H1 (cell line): ENCODE results near the gene MSI2. TPM values are rescaled to one million over a fixed set of nuclear protein-coding genes. Genes with fewer than 3 reads are reported as not detected.

Source experiments
- CTCF ChIA-PET: fragments of 300-600 bp; sonication (Branson Sonifier 250); formaldehyde crosslinking; loops from one replicate; lab custom pipeline; 2021; ENCODE audit not compliant: partially characterized antibody; lab: Charles Lee
- POLR2A ChIA-PET: fragments of 300-600 bp; sonication (Branson Sonifier 250); formaldehyde crosslinking; loops from one replicate; lab custom pipeline; 2021; ENCODE audit warnings: inconsistent platforms; ENCODE audit not compliant: partially characterized antibody; lab: Charles Lee
- DNase-seq, 2 experiments: peaks; one replicate each; pipeline versions ENCODE4 v3.0.0 to v3.0.0-alpha.2; 2010 to 2022; ENCODE audit warnings: low spot score in 2 of 2, low read depth in 1 of 2, mixed read lengths in 1 of 2
- FAIRE-seq: peaks from 2 replicates; lab custom pipeline; 2011; peaks lifted over from hg19 to GRCh38; lab: Jason Lieb, UNC
- H2AFZ ChIP-seq: 2 replicates; pipeline ENCODE4 v1.8.1; 2012; ENCODE audit warnings: low read length, inconsistent platforms
- H2AK5ac ChIP-seq: 2 replicates; pipeline ENCODE4 v1.6.1; 2013; ENCODE audit warnings: low read depth, low read length
- H2BK120ac ChIP-seq: replicated peaks from 2 replicates; pipeline ENCODE3; 2013; ENCODE audit warnings: low read depth, low read length, inconsistent platforms
- H2BK12ac ChIP-seq: 2 replicates; pipeline ENCODE4 v1.6.1; 2013; ENCODE audit warnings: low read depth, low read length
- H2BK15ac ChIP-seq: 2 replicates; pipeline ENCODE4 v1.6.1; 2013; ENCODE audit warnings: low read length
- H2BK20ac ChIP-seq: 2 replicates; pipeline ENCODE4 v1.6.1; 2013; ENCODE audit warnings: low read length
- H2BK5ac ChIP-seq: 2 replicates; pipeline ENCODE4 v1.6.1; 2013; ENCODE audit warnings: low read depth, low read length
- H3K14ac ChIP-seq: 2 replicates; pipeline ENCODE4 v1.6.1; 2013; ENCODE audit warnings: inconsistent platforms; ENCODE audit not compliant: insufficient read length
- H3K18ac ChIP-seq: 2 replicates; pipeline ENCODE4 v1.6.1; 2013; ENCODE audit warnings: low read length; ENCODE audit errors: extremely low read depth
- H3K23ac ChIP-seq: 2 replicates; pipeline ENCODE4 v1.6.1; 2013; ENCODE audit warnings: inconsistent platforms; ENCODE audit not compliant: insufficient read length
- H3K23me2 ChIP-seq: 2 replicates; pipeline ENCODE4 v1.6.1; 2013; ENCODE audit warnings: low read depth, low read length
- H3K27ac ChIP-seq: 2 replicates; pipeline ENCODE4 v1.6.1; 2011; ENCODE audit warnings: low read depth, low read length, inconsistent platforms
- H3K27me3 ChIP-seq, 4 experiments: replicated peaks in 1 of 4; 1 replicate in 1 of 4; 2 replicates in 3 of 4; pipeline versions ENCODE4 v1.6.1 to v1.8.1; 2011 to 2013; ENCODE audit warnings: low read length in 3 of 4, mild to moderate bottlenecking in 3 of 4, inconsistent platforms in 2 of 4, mixed read lengths in 2 of 4, moderate library complexity in 1 of 4; ENCODE audit not compliant: control insufficient read depth in 3 of 4, insufficient read depth in 3 of 4; ENCODE audit errors: extremely low read depth in 1 of 4
- H3K36me3 ChIP-seq, 4 experiments: 2 replicates each; pipeline versions ENCODE4 v1.6.1 to v1.8.1; 2011 to 2013; ENCODE audit warnings: mild to moderate bottlenecking in 4 of 4, low read length in 3 of 4, moderate library complexity in 2 of 4, control low read depth in 1 of 4, inconsistent platforms in 1 of 4; ENCODE audit not compliant: insufficient read depth in 4 of 4, control insufficient read depth in 2 of 4
- H3K4ac ChIP-seq: replicated peaks from 2 replicates; pipeline ENCODE3; 2013; ENCODE audit warnings: low read length, low read depth, mixed read lengths, inconsistent platforms; ENCODE audit not compliant: insufficient read length
- H3K4me1 ChIP-seq, 4 experiments: replicated peaks in 1 of 4; 1 replicate in 1 of 4; 2 replicates in 3 of 4; pipeline versions ENCODE4 v1.6.1 to v1.8.1; 2011 to 2013; ENCODE audit warnings: low read length in 3 of 4, inconsistent platforms in 2 of 4, mixed read lengths in 1 of 4; ENCODE audit not compliant: insufficient read depth in 4 of 4, control insufficient read depth in 3 of 4
- H3K4me2 ChIP-seq, 2 experiments: 2 replicates each; pipeline versions ENCODE4 v1.6.1 to v1.8.1; 2011 to 2013; ENCODE audit warnings: low read depth in 2 of 2, low read length in 2 of 2, control low read depth in 1 of 2, inconsistent platforms in 1 of 2, mild to moderate bottlenecking in 1 of 2; ENCODE audit not compliant: insufficient read depth in 1 of 2
- H3K4me3 ChIP-seq, 4 experiments: fragments of 200-600, 300-600 bp in 1 of 4; sonication (generic), shearing (Covaris generic), sonication (Bioruptor Twin) in 1 of 4; 2 replicates each; pipeline versions ENCODE4 v1.5.1 to v1.8.1; 2011 to 2016; ENCODE audit warnings: low read length in 4 of 4, low read depth in 3 of 4, control low read depth in 2 of 4, inconsistent platforms in 2 of 4, mild to moderate bottlenecking in 2 of 4, mixed read lengths in 1 of 4, moderate library complexity in 1 of 4; ENCODE audit not compliant: insufficient read depth in 2 of 4; ENCODE audit errors: extremely low read depth in 1 of 4
- H3K56ac ChIP-seq: replicated peaks from 2 replicates; pipeline ENCODE3; 2013; ENCODE audit warnings: low read depth, mild to moderate bottlenecking, mixed read lengths, low read length, inconsistent platforms; ENCODE audit not compliant: insufficient read length
- H3K79me1 ChIP-seq: 2 replicates; pipeline ENCODE4 v1.6.1; 2013; ENCODE audit warnings: low read depth, low read length, control low read depth
- H3K79me2 ChIP-seq, 2 experiments: 2 replicates each; pipeline versions ENCODE4 v1.6.1 to v1.8.1; 2012 to 2013; ENCODE audit warnings: low read length in 2 of 2, mild to moderate bottlenecking in 2 of 2, inconsistent platforms in 1 of 2; ENCODE audit not compliant: insufficient read depth in 2 of 2, control insufficient read depth in 1 of 2
- H3K9ac ChIP-seq, 4 experiments: replicated peaks in 1 of 4; 1 replicate in 1 of 4; 2 replicates in 3 of 4; pipeline versions ENCODE4 v1.6.1 to v1.8.1; 2011 to 2013; ENCODE audit warnings: low read depth in 3 of 4, low read length in 3 of 4, control low read depth in 2 of 4, mild to moderate bottlenecking in 2 of 4, moderate library complexity in 2 of 4, inconsistent platforms in 1 of 4; ENCODE audit errors: extremely low read depth in 1 of 4
- H3K9me3 ChIP-seq, 2 experiments: 2 replicates each; pipeline versions ENCODE4 v1.6.1 to v1.8.1; 2012 to 2013; ENCODE audit warnings: mild to moderate bottlenecking in 2 of 2, moderate library complexity in 2 of 2, control low read depth in 1 of 2, inconsistent platforms in 1 of 2, low read depth in 1 of 2, low read length in 1 of 2, mixed read lengths in 1 of 2; ENCODE audit not compliant: insufficient read depth in 2 of 2
- H4K20me1 ChIP-seq, 2 experiments: replicated peaks in 1 of 2; 2 replicates each; pipeline versions ENCODE3 to v1.8.1; 2011 to 2013; ENCODE audit warnings: inconsistent platforms in 2 of 2, low read length in 2 of 2, mild to moderate bottlenecking in 1 of 2; ENCODE audit not compliant: insufficient read depth in 2 of 2, control insufficient read depth in 1 of 2
- H4K5ac ChIP-seq: 2 replicates; pipeline ENCODE4 v1.6.1; 2013; ENCODE audit warnings: low read length, low read depth, mixed read lengths, inconsistent platforms; ENCODE audit not compliant: insufficient read length
- H4K8ac ChIP-seq: 2 replicates; pipeline ENCODE4 v1.8.0; 2013; ENCODE audit warnings: mild to moderate bottlenecking, moderate library complexity, low read length, inconsistent platforms; ENCODE audit not compliant: insufficient read depth; ENCODE audit errors: extremely low read depth
- H4K91ac ChIP-seq: replicated peaks from 2 replicates; pipeline ENCODE3; 2013; ENCODE audit warnings: low read length, mixed read lengths, inconsistent platforms; ENCODE audit not compliant: insufficient read length
- ATF3 ChIP-seq: IDR thresholded peaks from 2 replicates; pipeline ENCODE4 v1.6.1; 2011; ENCODE audit warnings: low read depth, mild to moderate bottlenecking, low read length; ENCODE audit not compliant: insufficient read depth
- BACH1 ChIP-seq: IDR thresholded peaks from 2 replicates; pipeline ENCODE4 v1.6.1; 2012; ENCODE audit warnings: low read length, improper control_type of control experiment
- BCL11A ChIP-seq, 2 experiments: IDR thresholded peaks; one replicate each; pipeline ENCODE4 v1.6.1; 2011; ENCODE audit warnings: low read depth in 2 of 2, low read length in 2 of 2, mild to moderate bottlenecking in 2 of 2
- CHD2 ChIP-seq: IDR thresholded peaks from 2 replicates; pipeline ENCODE4 v1.6.1; 2012; ENCODE audit warnings: low read length, improper control_type of control experiment
- EGR1 ChIP-seq: IDR thresholded peaks from 2 replicates; pipeline ENCODE4 v1.6.1; 2011; ENCODE audit warnings: low read depth, low read length, borderline replicate concordance
- GABPA ChIP-seq: IDR thresholded peaks from 2 replicates; pipeline ENCODE4 v1.6.1; 2011; ENCODE audit warnings: mild to moderate bottlenecking, low read length, moderate library complexity, borderline replicate concordance; ENCODE audit not compliant: insufficient read depth
- KDM1A ChIP-seq: fragments of 200-600, 300-600 bp; sonication (generic); IDR thresholded peaks from 2 replicates; pipeline ENCODE4 v1.7.1; 2016; ENCODE audit warnings: mild to moderate bottlenecking, low read length, borderline replicate concordance
- MAFK ChIP-seq: IDR thresholded peaks from 2 replicates; pipeline ENCODE4 v1.6.1; 2012; ENCODE audit warnings: low read depth, mild to moderate bottlenecking, improper control_type of control experiment, low read length
- RAD21 ChIP-seq, 2 experiments: IDR thresholded peaks in 1 of 2; conservative IDR thresholded peaks in 1 of 2; 2 replicates each; pipeline ENCODE4 v1.6.1; 2011; ENCODE audit warnings: low read depth in 2 of 2, low read length in 2 of 2, improper control_type of control experiment in 1 of 2, inconsistent platforms in 1 of 2, mild to moderate bottlenecking in 1 of 2, moderate library complexity in 1 of 2
- RFX5 ChIP-seq: IDR thresholded peaks from 2 replicates; pipeline ENCODE4 v1.6.1; 2011; ENCODE audit warnings: low read depth, low read length, improper control_type of control experiment, borderline replicate concordance
- TBP ChIP-seq: IDR thresholded peaks from 2 replicates; pipeline ENCODE4 v1.6.1; 2011; ENCODE audit warnings: low read depth, low read length, improper control_type of control experiment
- ZNF274 ChIP-seq: IDR thresholded peaks from 2 replicates; pipeline ENCODE4 v1.7.0; 2012; ENCODE audit warnings: low read length, borderline replicate concordance; ENCODE audit errors: extremely low read depth
- WGBS, 2 experiments: shearing (Covaris generic) in 1 of 2; methylation state at CpG; one replicate each; pipeline versions ENCODE4 v1.1.6 to v1.1.7; 2013 to 2015; ENCODE audit warnings: low lambda C conversion rate in 2 of 2, mixed read lengths in 2 of 2, inconsistent platforms in 1 of 2, low coverage in 1 of 2, missing lambda C conversion rate in 1 of 2; ENCODE audit not compliant: insufficient replicate concordance in 2 of 2, insufficient coverage in 1 of 2, insufficient read length in 1 of 2; ENCODE audit errors: extremely low coverage in 1 of 2, missing lambda C conversion rate in 1 of 2; 5-methylcytosine and 5-hydroxymethylcytosine counted together
- polyA plus RNA-seq, 7 experiments: library from polyadenylated mRNA; depleted of rRNA in 3 of 7; stranded (reverse) in 5 of 7; unstranded in 2 of 7; fragments of >200 nt in 5 of 7; fragments of 200-250 nt in 2 of 7; gene quantifications; 1 replicate in 5 of 7; 2 replicates in 1 of 7; 4 replicates in 1 of 7; pipeline versions ENCODE4 v1.2.1 to v1.2.3, GENCODE V29; 2011 to 2013; ENCODE audit warnings: missing spikeins in 2 of 7, mixed read lengths in 2 of 7
- total RNA-seq: library from RNA; stranded (reverse); fragmentation: NEBNext Ultra II Directional; extraction: Animal tissue kit (Norgen Biotek cat#: 25700); gene quantifications from 2 replicates; pipeline ENCODE4 v1.2.1, GENCODE V29; 2021

The MSI2 gene
- total and polyA plus RNA-seq, 2 of the 8 experiments (the other 6 are each of a cell fraction or from before 2014, with no cell fraction given), result 36.7 to 80.6 TPM

- peaks cover 4 to 15% (median 9%) of the 10 kb centered on the region in 4 experiments for H3K4me1 ChIP-seq
- no peak overlapping the region for H4K5ac ChIP-seq
- DNase-seq, result no peak
- no peak overlapping the region for H3K18ac ChIP-seq
- H2BK120ac ChIP-seq, result no peak overlapping the region
- H3K27me3 ChIP-seq, result no peaks in the 10 kb centered on the region
- H2BK15ac ChIP-seq, result peak overlapping the region; percentile 36; the same call in 1 of the 2 replicates
- H2BK20ac ChIP-seq, result no peak overlapping the region
- ChIA-PET CTCF (interaction anchor here (0.6 to 2.3 kb wide), 10 partner anchors 14 to 272 kb away, joined by 3 to 8 read pairs (median 4); no protein-coding TSS in a partner anchor), POLR2A (interaction anchor here (0.8 kb wide), 1 partner anchor 9 kb away, joined by 3 read pairs; no protein-coding TSS in a partner anchor)
- no peak overlapping the region for H3K4ac ChIP-seq
- H3K4me3 ChIP-seq, result no peak overlapping the region
- no peak overlapping the region for H3K14ac ChIP-seq
- no peak overlapping the region for H3K23ac ChIP-seq
- 89% methylated on average over 17 of the region's 17 CpGs; no CpG with 5 or more reads in 1 of the 2 experiments for WGBS, 2 experiments
- H3K9me3 ChIP-seq, result no peaks in the 10 kb centered on the region
- H3K23me2 ChIP-seq, result no peaks in the 10 kb centered on the region
- no peak overlapping the region for H4K8ac ChIP-seq
- no peak overlapping the region for H2BK12ac ChIP-seq
- peaks cover 0 to 15% of the 10 kb centered on the region in 2 experiments; a peak in 1 of 4 replicates for H3K79me2 ChIP-seq
- peak overlapping the region; percentile 12; the same call in 1 of the 2 replicates for H2BK5ac ChIP-seq
- H3K27ac ChIP-seq, result no peak overlapping the region
- no peak overlapping the region for H3K56ac ChIP-seq
- no peak overlapping the region for H3K4me2 ChIP-seq
- H2AFZ ChIP-seq, result no peak overlapping the region
- no peak overlapping the region for H2AK5ac ChIP-seq
- peaks cover 0 to 10% of the 10 kb centered on the region in 2 experiments for H4K20me1 ChIP-seq
- no peak overlapping the region for H3K9ac ChIP-seq
- H3K79me1 ChIP-seq, result no peaks in the 10 kb centered on the region; the same call in 1 of the 2 replicates
- H4K91ac ChIP-seq, result no peak overlapping the region
- no peak for FAIRE-seq
- H3K36me3 ChIP-seq, result no peaks in the 10 kb centered on the region
- TF ChIP-seq GABPA (no peak), RAD21 (IDR thresholded peaks at IDR 0.05 in 1 of 2, conservative IDR thresholded peaks at IDR 0.05 in 1 of 2; ENCODE audit: low read depth in 2 of 2, low read length in 2 of 2) (no peak), BCL11A (IDR thresholded peaks at IDR 0.05; ENCODE audit: low read depth in 2 of 2, low read length in 2 of 2) (no peak), EGR1 (no peak), TBP (no peak), BACH1 (no peak), RFX5 (no peak), MAFK (no peak), ZNF274 (no peak), KDM1A (no peak), ATF3 (no peak), CHD2 (no peak)
Observed at GRCh38 chr17:57445772-57446472, 189.6 kb downstream of the MSI2 start.
